Activated CD4-positive, alpha-beta T cell treated with anti-CD3 and anti-CD28 coated beads, Interleukin-2, Interleukin-6, amounts not matched to agents 100 ng/mL and 50 ng/mL, durations not matched to agents 16 hours and 8 hours (primary cell): Measurements from ENCODE around the gene CCDC160.
"Not testable (repeated sequence)": the region's sequence is repeated elsewhere in the genome, so short reads cannot be mapped to it uniquely, and the experiment has no call there.

Source experiments
- DNase-seq: peaks from one replicate; pipeline ENCODE4 v3.0.0-alpha.2; 2020

CCDC160 gene

GRCh38 chrX:134236626-134237614, at the start of gene CCDC160:
CCDC160 (plus strand) TSS chrX:134237182; CDS start chrX:134244801, 7,619 bp downstream.
- DNase-seq: peak; percentile 1

GRCh38 chrX:134191281-134191680, 45.7 kb upstream of the CCDC160 start:
- no peak for DNase-seq

GRCh38 chrX:134194915-134195314, 42.1 kb upstream of the CCDC160 start:
- DNase-seq: no peak

- DNase-seq: no peak
Measured at GRCh38 chrX:134202561-134202960, 34.4 kb upstream of the CCDC160 start.

GRCh38 chrX:134206221-134206620, 30.8 kb upstream of the CCDC160 start:
- DNase-seq: no peak

GRCh38 chrX:134210465-134210864, 26.5 kb upstream of the CCDC160 start:
- no peak for DNase-seq

- DNase-seq: no peak
Measured at GRCh38 chrX:134235236-134235635, 1.7 kb upstream of the CCDC160 start.

GRCh38 chrX:134238144-134238543, 1.2 kb downstream of the CCDC160 start:
- not testable (repeated sequence) for DNase-seq

GRCh38 chrX:134239016-134239415, 2.0 kb downstream of the CCDC160 start:
- no peak for DNase-seq

- DNase-seq: no peak
Measured at GRCh38 chrX:134240209-134240608, 3.2 kb downstream of the CCDC160 start.

GRCh38 chrX:134241960-134242619, 5.1 kb downstream of the CCDC160 start:
- DNase-seq: no peak

GRCh38 chrX:134244043-134244442, 7.1 kb downstream of the CCDC160 start:
- no peak for DNase-seq

- DNase-seq: no peak
Measured at GRCh38 chrX:134246282-134246681, 9.3 kb downstream of the CCDC160 start.

- no peak for DNase-seq
Measured at GRCh38 chrX:134247492-134247891, 10.5 kb downstream of the CCDC160 start.

GRCh38 chrX:134249241-134249640, 12.3 kb downstream of the CCDC160 start:
- DNase-seq: no peak

GRCh38 chrX:134251241-134251640, 14.3 kb downstream of the CCDC160 start:
- no peak for DNase-seq

- no peak for DNase-seq
Measured at GRCh38 chrX:134254511-134254910, 17.5 kb downstream of the CCDC160 start.

GRCh38 chrX:134255555-134255954, 18.6 kb downstream of the CCDC160 start:
- no peak for DNase-seq

- no peak for DNase-seq
Measured at GRCh38 chrX:134256684-134257083, 19.7 kb downstream of the CCDC160 start.

- no peak for DNase-seq
Measured at GRCh38 chrX:134258202-134258601, 21.2 kb downstream of the CCDC160 start.

GRCh38 chrX:134285934-134286333, 49.0 kb downstream of the CCDC160 start:
- not testable (repeated sequence) for DNase-seq

GRCh38 chrX:134287346-134287745, 50.4 kb downstream of the CCDC160 start:
- no peak for DNase-seq

- no peak for DNase-seq
Measured at GRCh38 chrX:134294548-134294947, 57.6 kb downstream of the CCDC160 start.
